ENCODE results near the gene TMEM138.

TMEM138 gene

DNA sequence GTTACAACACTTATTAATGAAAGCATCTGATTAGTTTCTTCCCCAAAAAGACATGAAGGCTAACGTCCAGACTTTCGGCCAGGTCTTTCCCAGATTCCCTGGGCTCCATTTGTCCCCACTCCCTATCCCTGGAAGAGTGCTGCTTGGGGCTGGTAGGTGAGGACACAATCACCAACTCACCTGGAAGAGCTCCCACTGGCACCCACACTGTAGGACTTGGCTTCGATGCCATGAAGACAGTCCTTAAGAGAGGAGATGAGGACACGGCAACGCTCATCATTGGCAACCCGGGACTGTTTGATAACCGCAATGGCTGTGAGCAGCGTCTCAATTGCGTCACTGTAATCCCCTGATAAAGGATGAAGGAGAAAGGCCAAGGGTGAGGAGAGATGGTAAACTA, 49.4 kb downstream of the TMEM138 start:
- DNase-seq, result no peak

GRCh38 chr11:61413496-61413895, 51.3 kb downstream of the TMEM138 start:
- no peak for DNase-seq

DNA sequence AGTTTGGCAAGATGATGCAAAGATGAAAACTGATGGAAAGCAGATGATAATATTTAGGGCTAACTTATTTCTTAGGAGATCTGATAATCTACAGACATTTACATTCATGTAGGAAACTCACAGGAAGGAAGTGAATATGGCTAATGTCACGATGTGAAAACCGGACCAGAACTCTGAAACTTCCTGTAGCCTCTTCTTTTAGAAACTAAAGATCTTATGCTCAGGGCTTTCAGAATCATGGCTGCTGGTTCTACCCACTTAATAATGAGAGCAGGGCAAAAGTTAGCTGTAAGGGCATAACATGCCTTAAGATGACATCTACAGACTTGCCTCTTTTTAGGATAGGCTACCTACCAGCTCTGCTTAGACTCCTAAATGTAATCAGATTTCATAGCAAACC, 52.4 kb downstream of the TMEM138 start:
- DNase-seq, result no peak

- DNase-seq, result no peak
Measured at GRCh38 chr11:61415381-61415780, 53.2 kb downstream of the TMEM138 start.

- DNase-seq, result no peak
Measured at GRCh38 chr11:61416941-61417340, 54.8 kb downstream of the TMEM138 start.

DNA sequence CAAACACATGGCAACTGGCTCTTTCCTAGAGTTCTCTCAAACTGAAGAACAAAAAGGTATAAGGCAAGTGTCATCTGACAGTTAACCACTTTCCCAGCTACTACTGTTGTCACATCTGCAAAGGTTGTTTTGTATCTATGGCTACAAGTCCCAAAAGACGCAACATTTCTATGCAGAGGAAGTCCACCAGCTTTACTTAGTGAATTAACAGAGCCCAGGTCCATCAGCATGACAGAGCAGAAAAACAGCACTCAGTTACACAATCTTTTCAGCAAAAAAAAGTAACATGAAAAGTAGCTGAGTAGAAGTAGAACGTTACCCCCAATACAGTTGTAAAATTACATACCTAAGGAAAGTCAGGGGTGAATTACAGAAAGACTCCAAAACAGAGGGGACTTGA, 55.5 kb downstream of the TMEM138 start:
- DNase-seq, result no peak

DNA sequence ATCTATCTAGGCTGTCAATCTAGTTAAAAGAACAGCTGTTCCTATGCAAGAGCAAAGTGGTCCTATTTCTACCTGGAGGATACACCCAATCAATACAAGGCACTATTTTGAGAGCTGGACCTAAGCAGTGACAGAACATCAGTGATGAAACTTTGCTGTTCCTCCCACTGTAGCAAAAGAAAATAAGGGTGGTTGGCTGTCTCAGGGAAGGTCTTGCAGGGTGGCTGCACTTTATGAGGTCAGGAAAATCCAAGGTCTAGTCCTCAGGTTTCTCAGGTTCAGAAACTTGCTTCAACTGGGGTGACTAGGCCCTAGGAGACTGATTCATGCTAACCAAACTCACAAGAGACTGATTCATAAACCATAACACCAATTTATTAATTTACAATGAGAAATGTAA, 56.0 kb downstream of the TMEM138 start:
- no peak for DNase-seq

All from T1000 (cell line).